Bronchial epithelial cell (primary cell): ENCODE data around the gene ZNF362. TPM values are rescaled to one million over a fixed set of nuclear protein-coding genes. Genes with fewer than 3 reads are reported as not detected.
A peak's percentile ranks its signal among the peaks of the same experiment; 100 is the strongest.

Experiments
- DNase-seq: peaks from one replicate; pipeline ENCODE4 v3.0.0-alpha.2; 2010; ENCODE audit warnings: low read depth
- FAIRE-seq: peaks from 2 replicates; lab custom pipeline; 2011; peaks lifted over from hg19 to GRCh38; lab: Jason Lieb, UNC
- H3K27me3 ChIP-seq: 2 replicates; pipeline ENCODE4 v1.5.1; 2011; ENCODE audit warnings: low read length; ENCODE audit not compliant: control insufficient read depth, insufficient read depth
- H3K36me3 ChIP-seq: 2 replicates; pipeline ENCODE4 v1.5.1; 2011; ENCODE audit warnings: low read length; ENCODE audit not compliant: control insufficient read depth, insufficient read depth
- H3K4me3 ChIP-seq: 2 replicates; pipeline ENCODE4 v1.5.1; 2011; ENCODE audit warnings: mild to moderate bottlenecking, low read depth, low read length, control low read depth
- total RNA-seq: library from RNA; depleted of rRNA; stranded (reverse); fragments of >200 nt; gene quantifications from 2 replicates; pipeline ENCODE4 v1.2.1, GENCODE V29; 2014
- TF ChIP-seq, protein P1 (sequence below): IDR thresholded peaks from 2 replicates; pipeline ENCODE4 v1.5.1; 2011; ENCODE audit warnings: mild to moderate bottlenecking, moderate library complexity, low read length, control low read depth, inconsistent platforms; ENCODE audit not compliant: insufficient read depth, severe bottlenecking

ZNF362 gene
- total RNA-seq, 1 donor from 2014 or later: 1.1 TPM

DNA sequence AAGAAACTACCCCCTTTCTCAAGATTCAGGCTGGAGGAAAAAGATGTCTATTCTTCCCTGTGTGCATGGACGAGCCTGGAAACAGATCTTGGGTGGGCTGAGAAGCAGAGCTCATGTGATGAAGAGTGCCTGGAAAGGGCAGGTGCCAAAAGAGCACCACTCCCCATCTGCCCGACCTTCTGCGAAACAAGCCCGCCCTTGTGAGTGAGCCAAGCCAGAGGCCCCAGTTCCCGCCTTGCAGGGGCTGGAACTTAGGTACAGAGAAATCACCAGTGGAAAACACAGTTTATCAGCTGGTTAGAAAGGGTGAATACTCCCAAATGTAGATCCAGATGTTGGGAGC, 91.3 kb downstream of the ZNF362 start:
- no peak for FAIRE-seq

DNA sequence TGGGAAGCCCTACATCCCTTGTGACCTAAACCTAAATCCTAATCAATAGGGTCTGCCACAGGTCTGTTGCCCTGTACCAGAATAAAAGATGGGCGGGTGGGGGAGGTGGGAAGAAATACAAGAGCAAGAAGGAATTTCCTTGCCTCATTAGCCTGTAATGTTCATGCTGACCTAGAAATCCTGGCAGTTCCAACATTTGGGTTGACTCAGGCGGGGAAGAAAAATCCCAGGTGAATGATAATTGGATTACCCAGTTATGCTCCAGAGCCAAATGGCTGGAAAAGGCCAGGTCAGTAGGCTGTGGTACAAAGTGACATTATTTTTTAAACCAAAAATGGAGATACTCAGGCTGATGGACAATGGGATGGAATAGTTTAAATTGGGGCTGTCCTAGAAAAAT, 91.9 kb downstream of the ZNF362 start:
- peaks cover 1% of the 10 kb centered on the region for H3K36me3 ChIP-seq
- FAIRE-seq: no peak
- TF ChIP-seq, protein P1, sequence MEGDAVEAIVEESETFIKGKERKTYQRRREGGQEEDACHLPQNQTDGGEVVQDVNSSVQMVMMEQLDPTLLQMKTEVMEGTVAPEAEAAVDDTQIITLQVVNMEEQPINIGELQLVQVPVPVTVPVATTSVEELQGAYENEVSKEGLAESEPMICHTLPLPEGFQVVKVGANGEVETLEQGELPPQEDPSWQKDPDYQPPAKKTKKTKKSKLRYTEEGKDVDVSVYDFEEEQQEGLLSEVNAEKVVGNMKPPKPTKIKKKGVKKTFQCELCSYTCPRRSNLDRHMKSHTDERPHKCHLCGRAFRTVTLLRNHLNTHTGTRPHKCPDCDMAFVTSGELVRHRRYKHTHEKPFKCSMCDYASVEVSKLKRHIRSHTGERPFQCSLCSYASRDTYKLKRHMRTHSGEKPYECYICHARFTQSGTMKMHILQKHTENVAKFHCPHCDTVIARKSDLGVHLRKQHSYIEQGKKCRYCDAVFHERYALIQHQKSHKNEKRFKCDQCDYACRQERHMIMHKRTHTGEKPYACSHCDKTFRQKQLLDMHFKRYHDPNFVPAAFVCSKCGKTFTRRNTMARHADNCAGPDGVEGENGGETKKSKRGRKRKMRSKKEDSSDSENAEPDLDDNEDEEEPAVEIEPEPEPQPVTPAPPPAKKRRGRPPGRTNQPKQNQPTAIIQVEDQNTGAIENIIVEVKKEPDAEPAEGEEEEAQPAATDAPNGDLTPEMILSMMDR: no peak
- H3K4me3 ChIP-seq: peak overlapping the region; percentile 79
- DNase-seq: peak; percentile 40
- H3K27me3 ChIP-seq: no peaks in the 10 kb centered on the region

More for the DNA sequence above, 91.3 kb downstream of the ZNF362 start:
- TF ChIP-seq, protein P1: no peak
- H3K36me3 ChIP-seq: peaks cover 3% of the 10 kb centered on the region
- H3K27me3 ChIP-seq: no peaks in the 10 kb centered on the region
- DNase-seq: peak; percentile 35
- H3K4me3 ChIP-seq: peak overlapping the region; percentile 79

DNA sequence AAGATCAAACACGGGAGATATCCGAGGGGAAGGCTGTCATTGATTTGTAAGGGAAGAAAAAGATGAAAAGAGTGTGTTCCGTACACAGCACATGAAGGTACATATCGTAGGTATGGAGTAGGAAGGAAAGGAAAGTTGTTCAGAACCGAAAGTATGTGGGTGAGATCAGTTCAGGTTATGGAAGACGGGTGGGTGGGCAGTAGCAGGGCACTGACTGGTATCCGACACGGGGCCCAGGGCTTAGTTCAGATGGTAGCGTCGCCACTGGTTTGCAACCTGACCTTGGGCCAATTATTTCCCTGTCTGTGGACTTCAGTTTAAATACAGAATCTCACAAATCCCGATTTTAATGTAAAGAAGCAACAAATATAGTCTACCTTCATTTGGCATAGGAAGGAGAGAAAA, 92.4 kb downstream of the ZNF362 start:
- no peaks in the 10 kb centered on the region for H3K27me3 ChIP-seq

GRCh38 chr1:33349081-33349759, 92.9 kb downstream of the ZNF362 start:
- FAIRE-seq (no peak), DNase-seq (no peak)
- no peaks in the 10 kb centered on the region for H3K27me3 ChIP-seq
- H3K36me3 ChIP-seq: peaks cover 3% of the 10 kb centered on the region
- peak overlapping the region; percentile 79 for H3K4me3 ChIP-seq
- TF ChIP-seq, protein P1: no peak

More for the DNA sequence above, 92.4 kb downstream of the ZNF362 start:
- FAIRE-seq: no peak
- Histone ChIP-seq H3K36me3 (peaks cover 1% of the 10 kb centered on the region), H3K4me3 (peak overlapping the region; percentile 79)
- TF ChIP-seq, protein P1: no peak
- DNase-seq: no peak

DNA sequence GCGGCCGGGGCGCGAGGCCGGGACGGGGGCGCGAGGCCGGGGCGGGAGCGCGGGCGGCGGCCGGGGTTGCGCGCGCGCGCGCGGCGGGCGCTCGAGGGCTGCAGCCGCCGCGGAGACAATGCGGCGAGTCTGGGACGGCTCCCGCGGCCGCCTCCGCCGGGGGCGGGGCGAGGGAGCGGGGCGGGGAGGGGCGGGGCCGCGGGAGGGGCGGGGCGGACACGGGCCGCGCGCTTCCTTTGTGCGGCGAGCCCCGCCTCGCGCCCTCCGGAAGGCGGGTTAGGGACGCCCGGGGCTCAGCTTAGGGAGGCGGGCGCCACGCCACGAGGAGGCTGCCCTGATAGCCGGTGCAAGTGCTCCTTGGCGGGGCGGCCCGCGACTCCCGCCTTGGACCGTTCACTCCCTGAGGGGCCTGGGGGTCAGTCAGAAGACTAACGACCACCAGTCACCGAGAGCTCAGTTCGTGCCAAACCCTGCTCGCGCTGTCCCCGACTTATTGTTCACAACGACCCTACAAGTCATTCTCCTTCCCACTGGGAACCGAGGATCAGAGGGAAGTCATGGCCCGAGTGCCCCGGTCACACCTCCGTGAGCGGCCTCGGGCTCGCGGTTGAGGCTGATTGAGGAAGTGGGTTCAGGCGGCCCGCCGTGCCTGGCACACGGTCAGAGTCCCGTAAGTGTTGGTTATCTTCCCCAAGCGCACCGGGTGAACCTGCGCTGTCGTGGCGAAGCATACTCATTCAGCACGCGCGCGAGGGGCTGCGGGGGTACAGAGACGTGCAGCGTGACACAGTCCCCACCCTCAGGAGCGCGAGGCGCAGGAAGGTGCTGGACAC, 93.7 kb downstream of the ZNF362 start:
- H3K4me3 ChIP-seq: peak overlapping the region; percentile 79
- DNase-seq (peak; percentile 48), FAIRE-seq (no peak)
- TF ChIP-seq, protein P1: no peak
- no peaks in the 10 kb centered on the region for H3K27me3 ChIP-seq
- peaks cover 4% of the 10 kb centered on the region for H3K36me3 ChIP-seq

Other genes with a start within 250 kb of the ZNF362 start
- gene AK2, start 219.6 kb upstream of the ZNF362 start, total RNA-seq: 81.9 and 173 TPM in 2 replicates
- 1.3 and 1.5 TPM in 2 replicates for gene AZIN2, start 175.3 kb upstream of the ZNF362 start, total RNA-seq
- 0.79 and 2.0 TPM in 2 replicates for gene TRIM62, start 74.4 kb upstream of the ZNF362 start, total RNA-seq
- not detected in 2 replicates for gene A3GALT2, start 64.6 kb downstream of the ZNF362 start, total RNA-seq
- gene PHC2, start 174.6 kb downstream of the ZNF362 start, total RNA-seq: 19.7 and 32.1 TPM in 2 replicates
- gene ZSCAN20, start 216.2 kb downstream of the ZNF362 start, total RNA-seq: 5.0 and 8.2 TPM in 2 replicates